GM12872 (cell line): ENCODE measurements around the gene C10orf95.

Experiments used
- TF ChIP-seq, protein P1 (sequence below): IDR thresholded peaks from 3 replicates; pipeline ENCODE4 v1.5.1; 2011; ENCODE audit warnings: low read depth, mild to moderate bottlenecking, low read length, moderate library complexity; ENCODE audit not compliant: insufficient read depth

The C10orf95 gene

DNA sequence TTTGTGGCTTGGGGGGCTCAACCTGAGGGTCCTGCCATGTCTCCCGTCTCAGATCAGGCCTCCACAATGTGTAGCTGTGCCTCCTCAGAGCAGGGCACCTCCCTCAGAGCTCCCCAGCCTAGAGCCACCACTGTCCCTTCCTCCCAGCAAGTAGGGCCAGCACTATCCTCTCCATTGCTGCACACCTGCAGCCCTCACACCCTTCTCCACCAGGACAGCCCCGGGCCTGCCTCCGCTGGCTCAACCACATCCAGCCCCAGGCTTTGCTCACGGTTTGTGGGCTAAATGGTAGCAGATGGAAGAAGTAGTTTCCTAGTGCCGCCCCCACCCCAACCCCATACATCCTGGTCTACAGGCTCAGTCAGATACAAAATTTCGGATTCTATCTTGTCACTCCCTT lies 45.7 kb downstream of the C10orf95 start:
- TF ChIP-seq, protein P1, sequence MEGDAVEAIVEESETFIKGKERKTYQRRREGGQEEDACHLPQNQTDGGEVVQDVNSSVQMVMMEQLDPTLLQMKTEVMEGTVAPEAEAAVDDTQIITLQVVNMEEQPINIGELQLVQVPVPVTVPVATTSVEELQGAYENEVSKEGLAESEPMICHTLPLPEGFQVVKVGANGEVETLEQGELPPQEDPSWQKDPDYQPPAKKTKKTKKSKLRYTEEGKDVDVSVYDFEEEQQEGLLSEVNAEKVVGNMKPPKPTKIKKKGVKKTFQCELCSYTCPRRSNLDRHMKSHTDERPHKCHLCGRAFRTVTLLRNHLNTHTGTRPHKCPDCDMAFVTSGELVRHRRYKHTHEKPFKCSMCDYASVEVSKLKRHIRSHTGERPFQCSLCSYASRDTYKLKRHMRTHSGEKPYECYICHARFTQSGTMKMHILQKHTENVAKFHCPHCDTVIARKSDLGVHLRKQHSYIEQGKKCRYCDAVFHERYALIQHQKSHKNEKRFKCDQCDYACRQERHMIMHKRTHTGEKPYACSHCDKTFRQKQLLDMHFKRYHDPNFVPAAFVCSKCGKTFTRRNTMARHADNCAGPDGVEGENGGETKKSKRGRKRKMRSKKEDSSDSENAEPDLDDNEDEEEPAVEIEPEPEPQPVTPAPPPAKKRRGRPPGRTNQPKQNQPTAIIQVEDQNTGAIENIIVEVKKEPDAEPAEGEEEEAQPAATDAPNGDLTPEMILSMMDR = no peak

DNA sequence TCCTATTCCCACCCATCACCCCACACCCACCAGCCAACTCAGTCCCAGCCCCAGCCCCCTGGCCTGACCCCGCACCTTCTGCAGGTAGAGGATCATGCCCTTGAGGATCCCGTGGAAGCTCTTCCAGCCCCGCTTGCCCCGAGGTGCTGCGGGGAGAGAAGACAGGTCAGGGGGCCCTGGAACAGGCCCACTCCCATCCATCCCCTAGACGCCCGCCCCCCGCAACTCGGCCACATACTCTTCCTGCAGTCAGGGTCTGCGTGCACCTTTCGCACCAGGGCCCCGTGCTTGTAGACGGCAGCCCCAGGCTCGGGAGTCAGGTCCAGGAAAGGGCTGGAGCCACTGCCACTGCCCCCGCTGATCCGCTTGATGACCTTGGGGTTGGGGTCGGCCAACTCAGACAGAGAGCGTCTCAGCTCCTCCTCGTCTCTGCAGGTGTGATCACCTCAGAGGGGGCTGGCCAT lies 46.2 kb downstream of the C10orf95 start:
- TF ChIP-seq, protein P1 = no peak

DNA sequence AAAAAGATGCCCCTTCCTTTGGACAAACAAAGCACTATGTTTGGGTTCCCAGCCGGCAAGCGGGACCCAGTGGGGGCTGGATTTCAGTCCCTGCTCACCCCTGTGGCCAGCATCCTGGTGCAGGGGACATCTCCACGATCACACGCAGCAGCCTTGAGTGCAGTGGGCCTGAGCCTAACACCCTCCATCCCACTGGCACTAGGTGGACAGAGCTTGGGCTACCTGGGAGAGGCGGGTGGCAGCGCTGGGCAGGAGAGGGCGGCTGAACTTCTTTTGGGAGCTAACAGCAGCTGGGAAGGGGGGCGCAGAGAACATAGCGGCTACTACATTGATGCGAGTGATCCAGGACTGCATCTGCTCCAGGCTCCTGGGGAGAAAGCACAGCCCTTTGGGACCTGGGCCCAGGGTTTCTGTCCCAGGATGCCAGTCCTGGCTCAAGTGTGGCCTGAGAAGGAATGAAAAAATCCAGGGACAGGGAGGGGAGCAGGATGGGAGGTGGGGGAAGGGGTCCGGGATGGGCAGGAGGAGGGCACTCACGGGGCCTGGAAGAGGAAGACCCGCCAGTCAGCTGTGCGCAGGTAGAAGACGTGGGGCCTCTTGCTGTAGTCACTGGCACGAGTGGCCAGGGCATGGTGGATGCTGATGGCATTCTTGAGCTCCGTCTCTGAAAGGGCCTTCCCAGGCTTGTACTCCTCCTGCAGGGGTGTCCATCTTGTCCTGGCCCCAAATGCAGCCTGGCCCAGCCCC lies 46.8 kb downstream of the C10orf95 start:
- TF ChIP-seq, protein P1 = no peak

DNA sequence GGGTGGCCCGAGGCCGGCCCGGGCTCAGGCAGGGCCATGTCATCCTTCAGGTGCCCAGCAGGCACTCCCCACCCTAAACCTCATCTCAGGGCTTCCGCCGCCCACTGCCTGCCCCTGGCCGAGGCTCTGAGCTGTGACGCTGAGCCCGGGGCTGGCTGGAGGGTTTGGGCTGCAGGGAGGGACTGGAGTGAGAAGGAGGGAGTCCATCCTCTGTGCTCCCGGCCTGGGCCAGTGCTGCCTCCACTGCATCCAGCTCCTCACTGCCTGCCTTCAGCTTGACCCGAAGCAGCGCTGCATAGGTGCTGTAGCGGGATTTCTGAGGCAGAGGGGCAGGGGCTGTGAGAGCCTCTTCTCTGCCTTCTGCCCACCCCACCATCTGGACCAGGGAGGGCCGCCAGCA lies 48.2 kb downstream of the C10orf95 start:
- TF ChIP-seq, protein P1 = no peak

DNA sequence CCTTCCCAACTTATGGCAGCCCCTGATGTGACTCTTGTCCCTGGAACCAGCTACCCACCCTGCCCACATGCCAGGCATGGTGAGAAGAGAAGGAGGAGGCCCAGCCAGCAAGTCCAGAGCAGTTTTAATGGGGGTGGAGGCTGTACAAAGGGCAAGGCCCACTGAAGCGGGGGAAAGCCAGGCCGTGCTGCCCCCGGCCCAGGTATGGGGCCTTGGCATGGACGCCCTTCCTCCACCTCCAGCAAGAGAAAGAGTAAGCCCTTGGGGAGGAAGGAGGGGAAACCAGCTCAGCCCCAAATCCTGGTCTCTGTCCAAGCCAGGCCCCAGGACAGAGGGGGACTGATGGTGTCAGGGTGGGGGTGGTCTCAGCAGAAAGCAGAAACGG lies 48.8 kb downstream of the C10orf95 start:
- TF ChIP-seq, protein P1 = no peak

DNA sequence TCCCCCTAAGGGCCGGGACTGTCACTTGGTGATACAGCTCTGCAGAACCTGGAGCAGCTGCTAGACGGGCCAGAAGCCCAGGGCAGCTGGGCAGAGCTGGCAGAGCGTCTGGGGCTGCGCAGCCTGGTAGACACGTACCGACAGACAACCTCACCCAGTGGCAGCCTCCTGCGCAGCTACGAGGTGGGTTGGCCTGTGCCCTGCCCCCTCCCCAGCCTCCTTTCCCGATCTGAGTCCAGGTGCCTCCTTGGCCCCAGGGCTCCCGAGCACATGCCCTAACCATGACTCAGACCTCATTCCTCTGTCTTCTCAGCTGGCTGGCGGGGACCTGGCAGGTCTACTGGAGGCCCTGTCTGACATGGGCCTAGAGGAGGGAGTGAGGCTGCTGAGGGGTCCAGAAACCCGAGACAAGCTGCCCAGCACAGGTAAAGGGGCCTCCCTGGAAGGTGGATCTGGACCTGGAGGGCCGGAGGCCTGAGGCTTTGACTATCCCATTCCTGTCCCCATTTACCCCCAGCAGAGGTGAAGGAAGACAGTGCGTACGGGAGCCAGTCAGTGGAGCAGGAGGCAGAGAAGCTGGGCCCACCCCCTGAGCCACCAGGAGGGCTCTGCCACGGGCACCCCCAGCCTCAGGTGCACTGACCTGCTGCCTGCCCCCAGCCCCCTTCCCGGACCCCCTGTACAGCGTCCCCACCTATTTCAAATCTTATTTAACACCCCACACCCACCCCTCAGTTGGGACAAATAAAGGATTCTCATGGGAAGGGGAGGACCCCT lies 49.4 kb downstream of the C10orf95 start:
- TF ChIP-seq, protein P1 = no peak

DNA sequence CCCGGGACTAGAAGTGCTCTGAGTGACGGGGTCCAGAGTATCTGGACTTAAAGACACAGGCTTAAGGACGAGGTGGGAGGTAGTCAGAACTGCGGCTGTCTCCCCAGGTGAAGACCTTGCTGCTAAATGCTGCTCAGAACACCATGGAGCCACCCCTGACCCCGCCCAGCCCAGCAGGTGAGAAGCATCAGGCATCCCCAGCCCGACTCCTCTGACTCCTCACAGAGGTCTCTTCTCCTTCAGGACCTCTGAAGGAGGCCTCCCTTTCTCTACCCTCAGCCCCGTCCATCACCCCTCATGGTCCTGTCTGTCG lies 50.0 kb downstream of the C10orf95 start:
- TF ChIP-seq, protein P1 = no peak
